ENCODE measurements around the gene CREB5.

The CREB5 gene

GRCh38 chr7:28872226-28872625, 459.9 kb downstream of the CREB5 start:
- DNase-seq, result no peak

GRCh38 chr7:28873365-28873764, 461.0 kb downstream of the CREB5 start:
- no peak for DNase-seq

GRCh38 chr7:28874001-28874400, 461.7 kb downstream of the CREB5 start:
- DNase-seq, result no peak
